NCI-H2227 treated with DMSO at 0.1 percent for 48 hours (cell line): ENCODE measurements around the gene AFAP1.

Experiments used
- DNase-seq: peaks from one replicate; lab custom pipeline; 2025; lab: John Stamatoyannopoulos, UW

The AFAP1 gene

DNA sequence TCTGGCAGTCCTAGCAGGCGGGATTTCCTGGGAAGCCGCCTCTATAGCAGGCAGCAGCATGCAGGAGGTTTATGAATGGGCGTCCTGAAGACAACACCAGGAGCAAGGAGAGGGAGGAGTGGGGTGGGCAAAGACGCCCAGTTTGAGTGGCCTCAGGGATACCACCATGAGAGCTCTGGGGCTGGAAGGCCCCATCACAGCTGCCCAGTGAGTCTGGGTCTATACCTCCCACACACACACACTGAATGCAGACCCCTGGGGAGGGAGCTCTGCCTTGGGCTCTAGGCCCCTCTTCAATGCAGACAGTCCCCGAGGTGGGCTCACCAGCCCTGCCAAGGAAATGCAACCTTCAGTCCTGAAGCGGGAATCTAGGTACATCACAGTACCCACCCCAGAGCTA lies 98.6 kb downstream of the AFAP1 start:
- DNase-seq = no peak

DNA sequence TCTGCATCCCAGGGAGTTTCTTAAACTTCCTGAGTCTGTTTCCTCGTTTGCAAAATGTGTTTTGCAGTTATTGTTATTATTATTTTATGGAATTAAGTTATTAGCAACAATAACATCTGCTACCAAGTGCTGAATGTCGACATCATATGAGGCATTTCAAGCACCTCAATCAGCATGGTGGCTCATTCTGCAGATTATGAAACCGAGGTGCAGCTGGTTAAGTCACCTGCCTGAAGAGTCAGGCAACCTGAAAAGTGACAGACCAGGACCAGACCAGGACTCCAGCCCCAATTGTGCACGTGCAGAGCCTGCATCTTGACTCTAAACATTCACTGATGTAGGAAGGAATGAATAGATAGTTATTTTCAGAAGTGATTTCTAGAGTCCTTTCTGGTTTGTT lies 99.8 kb downstream of the AFAP1 start:
- DNase-seq = no peak

DNA sequence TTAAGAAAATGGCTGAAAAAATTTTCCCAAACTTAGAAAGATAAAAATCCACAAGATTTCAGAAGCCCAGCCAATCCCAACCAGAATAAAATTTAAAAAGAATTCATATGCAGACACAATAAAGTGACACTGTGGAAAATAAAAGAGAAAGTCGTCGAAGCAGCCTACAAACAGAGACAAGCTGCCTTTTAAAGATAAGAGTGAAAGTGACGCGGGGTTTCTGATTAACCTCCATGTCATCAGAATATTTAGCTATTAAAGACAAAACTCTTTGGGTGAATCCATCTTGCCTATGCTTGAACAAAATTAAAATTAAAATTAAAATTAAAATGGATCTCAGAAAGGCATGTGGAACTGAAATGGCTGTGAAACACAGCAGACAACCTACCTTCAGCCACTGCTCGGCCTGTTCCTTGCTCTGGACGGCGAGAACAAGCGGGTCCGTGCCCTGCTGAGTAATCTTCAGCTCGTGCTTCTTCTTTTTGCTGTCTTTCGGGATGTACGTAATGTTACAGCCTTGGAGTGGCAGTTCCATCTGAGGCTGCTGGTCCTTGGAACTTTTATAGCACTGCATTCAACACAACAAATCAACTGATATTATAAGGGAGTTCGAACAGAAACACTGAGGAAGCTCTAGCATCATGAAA lies 101.4 kb downstream of the AFAP1 start:
- DNase-seq = no peak

DNA sequence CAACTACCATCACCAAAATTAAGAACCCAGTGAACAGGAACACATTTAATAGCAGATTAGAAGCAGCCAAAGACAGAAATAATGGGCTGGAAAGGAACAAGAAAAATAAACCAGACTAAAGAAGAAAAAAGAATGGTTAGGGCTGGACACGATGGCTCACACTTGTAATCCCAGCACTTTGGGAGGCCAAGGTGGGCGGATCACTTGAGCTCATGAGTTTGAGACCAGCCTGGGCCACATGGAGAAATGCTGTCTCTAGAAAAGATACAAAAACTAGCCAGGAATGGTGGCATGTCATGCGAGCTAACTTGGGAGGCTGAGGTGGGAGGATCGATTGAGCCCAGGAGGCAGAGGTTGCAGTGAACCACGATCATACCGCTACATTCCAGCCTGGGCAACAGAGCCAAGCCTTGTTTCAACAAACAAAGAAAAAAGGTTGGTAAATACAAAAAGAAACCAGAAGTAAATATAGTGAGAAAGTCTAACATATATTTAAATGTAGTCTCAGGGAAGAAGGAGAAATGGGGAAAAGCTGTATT lies 102.0 kb downstream of the AFAP1 start:
- no peak for DNase-seq

DNA sequence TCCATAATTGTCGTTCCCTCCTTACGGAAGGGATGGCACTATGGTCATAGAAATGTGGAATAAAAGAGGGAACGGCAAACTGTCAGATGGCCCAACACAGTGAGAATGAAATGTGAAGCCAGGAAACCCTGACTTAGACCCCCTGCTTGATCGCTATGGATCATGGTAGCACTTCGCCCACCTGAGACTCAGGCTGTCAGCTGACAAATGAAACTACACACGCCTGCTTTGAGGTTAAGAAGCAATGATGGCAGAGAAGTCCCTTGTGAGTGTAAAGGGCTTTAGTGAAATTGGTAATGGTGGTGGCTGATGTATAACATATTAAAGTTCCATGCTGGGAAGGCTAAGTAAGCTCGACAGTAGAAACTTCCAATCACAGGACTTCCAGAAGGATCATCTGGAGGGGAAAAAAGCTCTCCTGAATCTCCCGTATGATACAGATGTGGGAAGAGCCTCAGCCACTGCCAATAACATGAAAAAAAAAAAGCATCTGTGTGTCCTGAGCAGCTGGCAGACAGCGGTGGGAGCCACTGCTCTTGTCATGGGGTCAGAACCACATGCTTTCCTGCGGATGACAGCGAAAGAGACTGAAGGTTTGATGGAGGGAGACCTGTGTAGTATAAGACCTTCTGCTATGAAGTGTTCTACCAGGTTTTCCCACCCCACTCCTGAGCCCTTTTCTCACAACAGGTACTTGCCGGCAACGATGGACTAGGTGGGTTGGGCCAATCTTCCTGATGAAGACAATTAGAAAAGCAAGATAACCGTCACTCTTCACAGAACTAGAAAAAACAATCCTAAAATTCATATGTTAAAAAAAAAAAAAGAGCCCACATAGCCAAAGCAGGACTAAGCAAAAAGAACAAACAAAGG lies 107.6 kb downstream of the AFAP1 start:
- no peak for DNase-seq

DNA sequence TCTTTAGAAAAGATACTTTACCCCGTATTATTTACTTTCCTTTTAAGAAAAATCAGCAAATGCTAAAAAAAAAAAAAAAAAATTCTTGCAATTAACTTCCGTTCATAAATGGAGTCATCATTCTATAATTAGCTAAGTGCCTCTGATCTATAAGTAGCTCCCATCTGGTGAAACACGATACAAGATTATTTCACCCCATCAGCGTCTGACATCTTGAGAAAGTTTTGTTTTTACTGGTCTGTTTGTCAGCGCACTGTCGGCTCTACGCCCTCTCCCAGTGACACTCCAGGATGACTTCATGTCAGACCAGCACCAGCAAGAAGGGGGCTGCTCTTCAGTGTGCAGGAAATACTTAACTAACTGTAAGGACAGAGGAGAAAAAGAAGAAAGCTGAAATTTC lies 108.3 kb downstream of the AFAP1 start:
- DNase-seq = no peak

DNA sequence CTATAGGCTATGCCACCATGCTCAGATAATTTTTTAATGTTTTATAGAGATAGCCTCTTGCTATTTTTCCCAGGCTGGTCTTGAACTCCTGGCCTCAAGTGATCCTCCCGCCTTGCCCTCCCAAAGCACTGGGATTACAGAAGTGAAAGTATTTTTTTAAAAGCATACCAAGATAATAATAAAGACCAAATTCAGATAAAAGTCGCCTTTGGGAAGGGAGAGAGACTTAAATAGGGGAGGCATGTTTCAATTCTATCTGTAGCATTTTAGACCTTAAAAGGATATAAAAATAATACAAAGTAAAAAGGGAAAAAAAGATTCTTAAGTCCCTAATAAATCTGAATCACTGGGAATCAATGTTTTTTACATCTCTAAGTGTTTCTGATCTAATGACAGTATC lies 108.9 kb downstream of the AFAP1 start:
- DNase-seq = no peak

DNA sequence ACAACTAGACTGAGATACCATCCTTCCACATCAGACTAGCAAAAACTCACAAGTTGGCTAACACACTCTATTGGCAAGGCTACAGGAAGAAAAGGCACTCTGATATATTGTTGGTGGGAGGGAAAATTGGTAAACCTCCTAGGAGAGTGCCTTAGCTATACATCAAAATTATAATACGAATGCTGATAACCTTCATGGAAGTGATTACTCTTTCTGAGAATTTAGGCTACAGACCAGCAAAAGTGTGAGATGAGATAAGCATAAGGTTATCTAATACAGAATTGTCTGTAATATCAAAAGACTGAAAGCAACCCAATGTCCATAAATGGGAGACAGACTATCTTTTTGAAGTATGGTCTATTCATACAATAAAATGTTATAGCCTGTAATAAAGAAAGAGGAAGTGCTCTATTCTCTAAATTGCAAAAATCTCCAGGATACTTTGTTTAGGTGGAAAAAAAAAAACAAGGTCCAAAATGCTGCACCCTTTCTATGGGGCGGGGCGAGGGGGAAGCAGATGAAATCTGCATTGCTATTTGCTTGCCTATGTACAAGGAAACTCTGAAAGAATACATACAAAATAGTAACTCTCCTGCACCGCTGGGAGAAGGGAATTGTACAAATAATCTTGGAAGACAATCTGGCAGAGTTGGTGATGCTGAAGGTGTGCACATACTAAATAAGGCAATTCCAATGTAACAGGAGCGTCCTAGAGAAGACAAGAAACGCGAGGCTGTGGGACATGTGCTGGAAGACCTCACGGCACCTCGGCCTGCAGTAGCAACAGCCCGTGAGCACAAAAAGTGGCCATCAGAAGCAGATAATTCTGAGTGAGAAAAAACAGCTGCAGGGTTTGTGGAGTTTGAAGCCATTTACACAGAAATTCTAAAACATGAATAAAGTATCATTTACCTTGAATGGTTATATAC lies 109.7 kb downstream of the AFAP1 start:
- no peak for DNase-seq

DNA sequence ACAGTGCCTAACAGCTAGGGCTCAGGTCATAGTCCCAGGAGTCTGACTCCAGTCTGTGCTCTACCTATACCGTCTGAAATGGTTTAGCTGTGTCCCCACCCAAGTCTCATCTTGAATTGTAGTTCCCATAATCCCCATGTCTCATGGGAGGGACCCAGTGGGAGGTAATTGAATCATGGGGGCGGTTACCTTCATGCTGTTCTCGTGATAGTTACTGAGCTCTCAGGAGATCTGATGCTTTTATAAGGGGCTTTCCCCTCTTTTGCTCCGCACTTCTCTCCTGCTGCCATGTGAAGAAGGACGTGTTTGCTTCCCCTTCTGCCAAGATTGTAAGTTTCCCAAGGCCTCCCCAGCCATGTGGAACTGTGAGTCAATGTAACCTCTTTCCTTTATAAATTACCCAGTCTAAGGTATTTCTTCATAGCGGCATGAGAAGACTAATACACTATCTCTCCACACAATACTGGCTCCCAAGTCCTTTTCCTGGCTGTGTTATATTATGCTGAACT lies 110.8 kb downstream of the AFAP1 start:
- no peak for DNase-seq

DNA sequence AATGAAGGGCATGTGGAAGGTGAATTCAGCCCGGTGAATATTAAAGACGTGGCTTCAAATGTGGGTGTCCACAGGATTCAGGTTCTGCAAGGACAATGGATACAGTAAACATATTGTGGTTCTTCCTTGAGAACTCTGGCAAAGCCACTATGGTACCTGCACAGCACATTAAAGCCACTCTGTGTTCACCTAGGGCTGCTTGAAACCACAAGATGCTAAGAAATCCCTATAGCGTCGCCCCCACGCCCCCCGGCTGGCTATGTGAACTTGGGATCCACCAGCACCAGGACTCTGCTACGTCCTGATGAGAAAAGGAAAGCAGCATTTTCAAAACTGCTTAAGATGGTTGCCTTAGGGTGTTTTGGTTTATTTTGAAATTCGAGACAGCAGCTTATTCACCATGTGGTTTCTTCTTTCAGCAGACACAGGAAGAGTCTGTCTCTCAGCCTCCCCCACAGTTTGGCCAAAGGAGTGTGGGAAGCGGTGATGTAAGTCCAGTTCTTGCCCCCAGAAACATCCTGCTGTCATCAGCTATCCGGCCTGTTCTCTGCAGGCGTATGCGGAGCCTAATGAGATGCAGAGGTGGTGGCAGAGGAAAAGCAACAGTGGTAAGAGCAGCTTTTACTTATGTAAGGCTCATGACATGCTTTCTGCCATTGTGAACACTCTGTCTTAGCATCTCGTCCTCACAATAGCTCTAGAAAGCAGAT lies 111.5 kb downstream of the AFAP1 start:
- no peak for DNase-seq

DNA sequence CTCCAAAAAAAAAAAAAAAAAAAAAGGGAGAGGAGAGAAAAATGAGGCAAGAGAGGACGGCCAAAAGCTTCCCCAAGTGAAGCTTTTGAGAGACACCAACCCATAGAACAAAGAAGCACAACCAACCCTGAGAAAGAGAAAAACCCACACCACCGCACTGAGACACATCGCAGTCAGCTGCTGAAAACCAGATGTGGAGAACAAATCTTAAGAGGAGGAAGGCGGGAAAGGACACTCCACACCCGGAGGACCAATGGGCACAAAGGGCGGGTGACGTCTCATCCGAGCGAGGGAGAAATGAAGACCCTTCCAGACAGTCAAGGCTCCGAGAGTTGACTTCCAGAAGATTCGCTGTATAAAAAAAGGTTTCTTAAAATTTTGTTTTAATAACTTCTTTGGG lies 112.1 kb downstream of the AFAP1 start:
- DNase-seq = no peak

DNA sequence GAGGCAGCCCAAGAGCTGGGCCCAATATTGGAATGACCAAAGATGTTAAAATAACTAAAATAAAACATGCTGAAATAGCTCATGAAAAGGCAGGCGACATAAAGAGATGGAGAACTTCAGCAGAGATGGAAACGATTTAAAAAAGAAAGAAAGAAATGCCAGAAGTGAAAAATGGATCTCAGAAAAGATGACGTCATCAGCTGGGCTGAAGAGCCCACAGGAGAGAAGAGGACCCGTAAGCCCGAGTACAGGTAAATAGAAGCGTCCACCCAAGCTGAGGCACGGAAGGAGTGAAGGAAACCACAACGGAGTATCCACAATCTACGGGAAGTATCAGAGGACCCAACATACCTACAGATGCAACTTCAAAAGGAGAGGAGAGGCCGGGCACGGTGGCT lies 112.8 kb downstream of the AFAP1 start:
- no peak for DNase-seq

DNA sequence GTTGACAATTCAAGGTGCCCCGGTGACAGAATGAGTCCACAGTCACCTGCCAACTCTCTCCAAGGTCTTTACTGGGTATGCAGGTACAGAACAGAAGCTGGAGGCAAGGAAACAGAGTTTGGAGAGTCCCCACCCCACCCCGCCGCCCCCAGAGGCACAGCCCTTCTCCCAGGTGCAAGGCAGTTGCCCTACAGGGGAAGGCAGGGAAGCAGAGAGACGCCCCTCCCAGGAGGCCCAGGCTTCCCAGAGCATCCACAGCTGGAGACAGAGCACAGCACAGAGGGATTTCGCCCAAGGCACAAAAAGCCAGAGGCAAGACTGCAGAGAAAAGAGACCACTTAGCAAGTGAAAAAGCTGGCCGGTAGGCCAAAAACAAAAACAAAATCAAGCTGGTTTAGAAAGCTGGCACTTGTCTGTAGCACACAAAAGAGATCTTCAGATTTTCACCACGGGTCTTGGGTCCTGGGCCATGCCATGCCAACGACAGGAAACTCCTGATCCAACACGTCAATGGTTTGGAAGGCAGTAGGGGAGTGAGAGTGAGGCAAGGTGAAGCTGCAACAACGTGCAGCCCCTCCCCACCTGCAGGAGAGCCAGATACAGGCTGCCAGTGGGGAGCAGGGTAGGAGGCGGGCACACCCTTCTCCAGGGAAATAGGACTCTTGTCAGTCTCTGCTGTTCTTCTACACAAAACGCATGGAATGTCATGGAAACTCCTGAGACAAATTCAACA lies 113.3 kb downstream of the AFAP1 start:
- no peak for DNase-seq

DNA sequence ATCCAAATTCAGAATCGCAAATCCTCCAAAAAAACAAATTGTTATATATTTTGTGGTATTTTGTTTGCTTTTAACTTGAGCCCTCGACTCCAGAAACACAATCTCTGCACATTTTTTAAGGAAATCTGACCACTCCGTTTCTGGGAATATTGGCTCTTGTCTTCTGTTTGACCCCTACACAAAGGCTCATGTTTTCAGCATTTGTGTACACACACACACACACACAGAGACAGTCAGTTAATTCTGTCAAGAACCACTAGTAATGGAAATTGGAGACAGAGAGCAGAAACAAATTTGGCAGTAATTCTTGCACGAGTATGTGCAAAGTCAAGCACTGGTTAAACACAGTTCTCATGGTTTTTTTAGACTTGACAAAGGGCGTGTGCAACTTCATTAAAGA lies 115.4 kb downstream of the AFAP1 start:
- DNase-seq = no peak

DNA sequence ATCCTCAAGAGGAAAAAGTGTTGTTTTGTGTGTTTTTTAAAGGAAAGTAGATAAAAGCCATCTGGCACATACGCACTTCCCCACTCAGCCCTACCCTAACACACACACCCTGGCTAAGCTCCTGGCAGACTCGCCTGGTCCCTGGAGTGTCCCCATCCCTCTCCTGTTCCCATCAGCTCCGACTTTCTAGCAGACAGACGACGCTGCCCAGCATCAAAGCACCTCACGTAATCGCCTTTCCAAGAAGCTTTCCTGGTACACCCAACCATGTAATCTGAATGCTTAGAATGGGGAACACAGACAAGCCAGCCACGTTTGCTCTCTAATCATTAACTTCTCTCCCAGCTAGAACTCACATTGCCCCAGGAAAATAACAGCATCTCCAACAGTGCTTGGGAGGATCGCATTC lies 116.2 kb downstream of the AFAP1 start:
- DNase-seq = no peak

DNA sequence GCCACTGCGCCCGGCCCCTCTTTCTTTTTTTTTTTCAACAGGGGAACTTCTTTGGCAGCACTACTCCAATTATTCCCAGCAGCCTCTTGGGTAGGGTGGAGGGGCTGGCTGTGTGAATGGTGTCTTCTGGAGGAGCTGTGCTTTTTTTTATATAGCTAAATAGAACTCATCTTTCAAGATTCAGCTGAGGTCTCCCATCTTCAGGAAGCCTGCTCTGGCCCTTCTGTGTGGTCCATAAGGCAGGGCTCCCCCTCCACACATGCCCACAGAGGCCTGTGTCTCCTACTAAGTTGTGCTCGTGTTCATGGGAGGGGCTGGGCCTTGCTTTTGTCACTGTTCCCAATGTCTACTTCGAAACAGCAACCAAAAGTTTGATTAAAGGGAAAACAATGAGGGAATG lies 116.8 kb downstream of the AFAP1 start:
- no peak for DNase-seq

DNA sequence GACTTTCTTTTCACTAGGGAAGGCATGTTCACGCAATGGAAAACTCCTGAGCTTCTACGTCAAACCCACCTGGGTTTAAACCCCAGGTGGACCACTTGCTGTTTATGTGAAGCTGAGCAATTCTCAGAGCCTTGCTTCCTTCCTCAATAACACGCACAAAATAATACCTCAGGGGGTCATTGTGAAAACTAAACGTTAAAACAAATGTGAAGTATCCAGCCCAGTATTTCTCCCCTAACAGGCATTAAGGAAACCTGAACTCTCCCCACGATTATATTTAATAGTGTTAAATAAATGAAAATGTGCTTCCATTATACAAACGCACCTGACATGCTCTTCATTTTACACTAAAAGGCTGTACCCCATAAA lies 117.5 kb downstream of the AFAP1 start:
- no peak for DNase-seq

DNA sequence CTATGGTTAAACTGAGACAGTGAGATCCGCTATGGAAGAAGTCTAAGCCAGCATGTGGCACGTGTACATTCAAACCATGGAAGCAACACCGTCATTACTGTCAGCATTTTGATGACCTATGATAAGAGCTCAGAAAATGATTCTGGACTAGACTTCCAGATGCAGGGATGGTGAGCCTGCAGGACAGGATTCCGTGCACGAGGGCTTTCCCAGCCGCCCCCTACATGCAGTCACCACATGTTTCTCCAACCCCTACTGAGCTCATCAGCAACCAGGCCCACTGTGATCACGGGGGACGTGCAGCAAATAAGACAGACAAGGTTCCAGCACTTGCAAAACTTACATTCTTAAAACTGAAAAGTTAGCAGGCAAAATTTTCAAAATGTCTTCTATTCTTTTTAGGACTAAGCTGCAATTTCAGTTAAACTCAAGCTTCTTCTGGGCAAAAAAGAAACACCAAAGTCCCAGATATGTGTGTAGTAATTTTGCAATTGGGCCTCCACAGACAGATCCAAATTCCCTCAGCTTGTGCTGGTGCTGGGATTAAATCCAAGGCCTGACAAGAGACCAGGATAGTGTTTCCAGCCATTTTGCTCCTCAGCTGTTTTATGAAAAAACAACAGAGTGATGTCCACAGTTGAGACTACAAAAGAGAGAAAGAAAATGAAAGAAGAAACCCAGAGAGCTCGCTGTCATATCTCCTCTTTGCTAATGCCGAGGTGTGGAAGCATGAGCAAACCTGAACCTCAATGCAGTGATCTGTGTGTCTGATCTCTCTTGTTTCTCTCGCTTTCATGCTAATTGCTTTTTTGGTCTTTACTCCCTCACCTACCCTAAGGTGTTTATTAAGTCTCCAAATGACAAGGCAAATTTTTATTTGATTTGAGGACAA lies 118.2 kb downstream of the AFAP1 start:
- DNase-seq = no peak

DNA sequence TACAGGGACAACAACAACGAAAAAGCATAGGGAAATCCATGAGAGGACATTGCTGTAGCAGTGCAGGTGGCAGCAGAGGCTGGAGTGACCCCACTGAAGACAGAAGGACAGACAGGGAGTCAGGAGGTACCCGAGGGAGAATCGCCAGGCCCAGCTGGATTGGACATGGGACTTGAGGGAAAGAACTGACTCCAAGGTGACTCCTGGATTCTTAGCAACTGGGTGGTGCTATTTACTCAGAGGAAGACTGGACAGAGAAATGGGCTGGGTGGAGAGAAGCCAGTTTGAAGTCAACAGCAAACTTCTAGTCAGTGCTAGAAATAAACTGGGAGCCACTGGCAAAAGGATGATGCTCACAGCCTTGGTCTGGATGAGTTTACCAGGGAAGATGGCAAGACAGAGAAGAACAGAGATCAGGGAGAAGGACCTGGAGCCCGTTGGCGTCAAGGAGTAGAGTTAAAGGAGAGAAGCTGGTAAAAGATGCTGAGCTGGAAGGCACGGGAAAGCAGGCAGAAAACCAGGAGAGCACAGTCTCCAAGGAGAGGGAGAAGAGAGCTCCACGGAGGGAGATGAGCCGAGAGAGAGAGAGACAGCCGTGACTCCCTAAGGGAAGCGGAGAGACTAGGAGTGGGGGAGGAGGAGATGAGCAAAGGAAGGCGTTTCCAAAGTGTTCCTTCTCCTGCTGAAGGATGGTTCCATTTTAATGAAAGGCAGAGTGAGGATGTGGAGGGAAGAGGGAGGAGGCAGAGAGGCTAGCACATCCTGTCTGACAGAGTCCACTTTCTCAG lies 119.4 kb downstream of the AFAP1 start:
- no peak for DNase-seq
